Caco-2 (cell line): ENCODE measurements around the gene TBCK. TPM values are rescaled to one million over a fixed set of nuclear protein-coding genes. Genes with fewer than 3 reads are reported as not detected.
A peak's percentile ranks its signal among the peaks of the same experiment; 100 is the strongest.

Experiments
- BruUV-seq: library from RNA; stranded (reverse); fragments of 400-500 nt; replicated peaks from 2 replicates; lab custom pipeline; 2021; lab: Mats Ljungman, UMichigan
- CTCF ChIA-PET: fragments of 300-600 bp; sonication (Branson Sonifier 250); formaldehyde crosslinking; loops from one replicate; lab custom pipeline; 2022; ENCODE audit warnings: antibody characterized with exemption; lab: Charles Lee
- POLR2A ChIA-PET: fragments of 300-600 bp; sonication (Branson Sonifier 250); formaldehyde crosslinking; loops from one replicate; lab custom pipeline; 2022; ENCODE audit warnings: antibody characterized with exemption; lab: Charles Lee
- DNase-seq, 2 experiments: peaks; one replicate each; pipeline versions ENCODE4 v3.0.0 to v3.0.0-alpha.2; 2020 to 2022
- H3K27me3 ChIP-seq: replicated peaks from 2 replicates; pipeline ENCODE4 v1.6.0; 2011; ENCODE audit warnings: low read length; ENCODE audit not compliant: control insufficient read depth, insufficient read depth
- H3K36me3 ChIP-seq: 2 replicates; pipeline ENCODE4 v1.5.1; 2011; ENCODE audit warnings: low read length; ENCODE audit not compliant: control insufficient read depth, insufficient read depth
- H3K4me1 ChIP-seq: fragments of 250-450 bp; sonication (Bioruptor Pico); 2 replicates; pipeline ENCODE4 v1.5.1; 2020; ENCODE audit warnings: mild to moderate bottlenecking
- H3K4me3 ChIP-seq: 2 replicates; pipeline ENCODE4 v1.5.1; 2011; ENCODE audit warnings: low read depth, mild to moderate bottlenecking, control low read depth, low read length
- H3K9me3 ChIP-seq: fragments of 250-450 bp; sonication (Bioruptor Pico); 2 replicates; pipeline ENCODE4 v1.5.1; 2020; ENCODE audit warnings: mild to moderate bottlenecking, moderate library complexity
- H3K27ac Mint-ChIP-seq: one replicate; pipeline ENCODE4 v1.8.0; 2022; ENCODE audit warnings: mixed read lengths; ENCODE audit not compliant: unreplicated experiment
- H3K27me3 Mint-ChIP-seq: one replicate; pipeline ENCODE4 v1.8.0; 2022; ENCODE audit warnings: mixed read lengths; ENCODE audit not compliant: insufficient read depth, unreplicated experiment
- H3K36me3 Mint-ChIP-seq: one replicate; pipeline ENCODE4 v1.8.0; 2022; ENCODE audit warnings: mild to moderate bottlenecking, mixed read lengths; ENCODE audit not compliant: insufficient read depth, unreplicated experiment
- H3K4me1 Mint-ChIP-seq: one replicate; pipeline ENCODE4 v1.8.0; 2022; ENCODE audit warnings: low read depth, mixed read lengths; ENCODE audit not compliant: unreplicated experiment
- H3K4me3 Mint-ChIP-seq: one replicate; pipeline ENCODE4 v1.8.0; 2022; ENCODE audit warnings: mild to moderate bottlenecking, moderate library complexity, mixed read lengths; ENCODE audit not compliant: unreplicated experiment
- H3K9me3 Mint-ChIP-seq: one replicate; pipeline ENCODE4 v1.8.0; 2022; ENCODE audit warnings: mixed read lengths; ENCODE audit not compliant: unreplicated experiment
- CTCF ChIP-seq, 2 experiments: fragments of 200-600 bp in 1 of 2; IDR thresholded peaks; 1 replicate in 1 of 2; 2 replicates in 1 of 2; pipeline versions ENCODE4 v1.5.1 to v1.8.0; 2011 to 2022; ENCODE audit warnings: antibody characterized with exemption in 1 of 2, control low read depth in 1 of 2, inconsistent platforms in 1 of 2, low read depth in 1 of 2, low read length in 1 of 2, mild to moderate bottlenecking in 1 of 2, moderate library complexity in 1 of 2; ENCODE audit not compliant: insufficient read depth in 1 of 2, severe bottlenecking in 1 of 2, unreplicated experiment in 1 of 2
- intact Hi-C: fragments of 100-400 bp; cut with micrococcal nuclease; formaldehyde crosslinking; loops from one replicate; pipeline ENCODE4 v1.10.0; 2022; ENCODE audit not compliant: unreplicated experiment
- total RNA-seq: library from RNA; stranded (reverse); gene quantifications from 2 replicates; pipeline ENCODE4 v1.2.3, GENCODE V29; 2022

Gene TBCK
- total RNA-seq, 1 experiment from 2014 or later, result 51.1 TPM

GRCh38 chr4:106210021-106210420, 106.0 kb downstream of the TBCK start:
- no peak for TF ChIP-seq CTCF (IDR thresholded peaks at IDR 0.05; ENCODE audit: insufficient read depth in 1 of 2, low read depth in 1 of 2, low read length in 1 of 2, severe bottlenecking in 1 of 2, unreplicated experiment in 1 of 2)
- CTCF ChIA-PET, result no interaction called here

GRCh38 chr4:106208481-106209460, 107.2 kb downstream of the TBCK start:
- Mint-ChIP-seq H3K4me3 (no peak overlapping the region), H3K4me1 (no peaks in the 10 kb centered on the region), H3K27ac (no peak overlapping the region), H3K9me3 (no peaks in the 10 kb centered on the region), H3K36me3 (no peaks in the 10 kb centered on the region), H3K27me3 (no peaks in the 10 kb centered on the region)
- Histone ChIP-seq H3K9me3 (no peaks in the 10 kb centered on the region), H3K4me1 (no peaks in the 10 kb centered on the region), H3K27me3 (no peaks in the 10 kb centered on the region), H3K36me3 (no peaks in the 10 kb centered on the region), H3K4me3 (no peak overlapping the region)
- TF ChIP-seq CTCF (IDR thresholded peaks at IDR 0.05; ENCODE audit: insufficient read depth in 1 of 2, low read depth in 1 of 2, low read length in 1 of 2, severe bottlenecking in 1 of 2, unreplicated experiment in 1 of 2), result no peak
- ChIA-PET POLR2A (no interaction called here), CTCF (interaction anchor here (0.6 kb wide), 1 partner anchor 510 kb away, joined by 3 read pairs; no protein-coding TSS in a partner anchor)
- no TSS peak for BruUV-seq
- no peak for DNase-seq
- intact Hi-C loops, result no loop called here

More at GRCh38 chr4:106210021-106210420, 106.0 kb downstream of the TBCK start:
- Histone ChIP-seq H3K4me3 (no peak overlapping the region), H3K36me3 (no peaks in the 10 kb centered on the region), H3K9me3 (no peaks in the 10 kb centered on the region), H3K4me1 (no peaks in the 10 kb centered on the region), H3K27me3 (no peaks in the 10 kb centered on the region)
- H3K36me3 Mint-ChIP-seq, result no peaks in the 10 kb centered on the region
- intact Hi-C loops, result no loop called here
- no peak overlapping the region for H3K27ac Mint-ChIP-seq
- H3K9me3 Mint-ChIP-seq, result no peaks in the 10 kb centered on the region
- H3K4me3 Mint-ChIP-seq, result no peak overlapping the region
- H3K27me3 Mint-ChIP-seq, result no peaks in the 10 kb centered on the region
- DNase-seq, result no peak
- no peaks in the 10 kb centered on the region for H3K4me1 Mint-ChIP-seq
- no TSS peak for BruUV-seq
- POLR2A ChIA-PET, result no interaction called here

GRCh38 chr4:106201373-106201772, 114.6 kb downstream of the TBCK start:
- DNase-seq, result no peak

More at GRCh38 chr4:106201373-106201772, 114.6 kb downstream of the TBCK start:
- no peaks in the 10 kb centered on the region for H3K36me3 ChIP-seq
- ChIA-PET POLR2A (no interaction called here), CTCF (no interaction called here)
- Mint-ChIP-seq H3K4me3 (no peak overlapping the region), H3K9me3 (no peaks in the 10 kb centered on the region), H3K27me3 (no peaks in the 10 kb centered on the region), H3K4me1 (no peaks in the 10 kb centered on the region), H3K27ac (no peak overlapping the region), H3K36me3 (no peaks in the 10 kb centered on the region)
- no peaks in the 10 kb centered on the region for H3K4me1 ChIP-seq
- H3K27me3 ChIP-seq, result no peaks in the 10 kb centered on the region
- no peaks in the 10 kb centered on the region for H3K9me3 ChIP-seq
- H3K4me3 ChIP-seq, result no peak overlapping the region
- intact Hi-C loops, result loop anchor here (2.0 to 5.0 kb wide), 2 partner anchors 304 to 493 kb away; partner anchors contain the start of genes GSTCD, INTS12 and NPNT
- no TSS peak for BruUV-seq
- peak; percentile 13 to 22 for TF ChIP-seq CTCF (IDR thresholded peaks at IDR 0.05; ENCODE audit: insufficient read depth in 1 of 2, low read depth in 1 of 2, low read length in 1 of 2, severe bottlenecking in 1 of 2, unreplicated experiment in 1 of 2)
